Cardiac muscle cell (in vitro differentiated cells and primary cell): ENCODE measurements around the gene CREM. TPM values are rescaled to one million over a fixed set of nuclear protein-coding genes. Genes with fewer than 3 reads are reported as not detected.

Experiments used
- DNase-seq, 2 donors: peaks; one replicate each; pipeline versions ENCODE4 v3.0.0 to v3.0.0-alpha.2; 2010 to 2017; ENCODE audit warnings: low read depth in 1 of 2, low spot score in 1 of 2
- H3K27ac ChIP-seq: fragments of 200-600 bp; sonication (generic); 2 replicates; pipeline ENCODE4 v1.5.1; 2016
- H3K27me3 ChIP-seq: fragments of 200-600 bp; sonication (generic); 2 replicates; pipeline ENCODE4 v1.6.0; 2016; ENCODE audit warnings: control low read depth
- H3K36me3 ChIP-seq: fragments of 200-600 bp; sonication (generic); 2 replicates; pipeline ENCODE4 v1.5.1; 2016; ENCODE audit warnings: control low read depth
- H3K4me1 ChIP-seq: fragments of 200-600 bp; sonication (generic); 2 replicates; pipeline ENCODE4 v1.8.1; 2017; ENCODE audit warnings: low read depth, mild to moderate bottlenecking, mixed run types
- H3K4me3 ChIP-seq: fragments of 200-600 bp; sonication (generic); 2 replicates; pipeline ENCODE4 v1.5.1; 2016; ENCODE audit warnings: mild to moderate bottlenecking
- H3K9me3 ChIP-seq: fragments of 200-600 bp; sonication (generic); 2 replicates; pipeline ENCODE4 v1.5.1; 2017; ENCODE audit warnings: low read depth, mild to moderate bottlenecking, control low read depth
- CTCF ChIP-seq: IDR thresholded peaks from 2 replicates; pipeline ENCODE4 v1.5.1; 2012; ENCODE audit warnings: low read depth, mild to moderate bottlenecking, low read length
- polyA plus RNA-seq: library from polyadenylated mRNA; unstranded; fragments of >200 nt; fragmentation: Nextera tagmentation; extraction: Ambion mirVana; gene quantifications from 2 replicates; pipeline ENCODE4 v1.2.1, GENCODE V29; 2016
- total RNA-seq: library from RNA; depleted of rRNA; stranded (reverse); fragments of >200 nt; gene quantifications from 2 replicates; pipeline ENCODE4 v1.2.3, GENCODE V29; 2016

CREM gene
- total and polyA plus RNA-seq, 2 experiments from 2014 or later = 415 to 486 TPM

DNA sequence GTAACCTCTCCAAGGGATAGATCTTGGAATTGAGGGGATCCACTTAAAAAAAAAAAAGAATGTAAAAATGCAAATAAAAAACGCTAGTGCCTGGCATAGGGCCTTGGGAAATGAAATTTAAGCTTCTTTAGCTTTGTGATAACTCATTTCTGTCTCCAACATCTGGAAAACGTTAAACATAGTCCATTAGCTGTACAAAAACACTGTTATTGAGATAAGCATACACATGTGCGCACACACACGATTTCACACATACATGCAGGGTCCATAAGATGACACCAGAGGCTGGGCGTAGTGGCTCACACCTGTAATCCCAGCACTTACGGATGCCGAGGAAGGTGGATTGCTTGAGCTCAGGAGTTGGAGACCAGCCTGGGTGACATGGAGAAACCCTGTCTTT lies 22.8 kb upstream of the CREM start:
- H3K4me3 ChIP-seq = no peak overlapping the region
- no peaks in the 10 kb centered on the region for H3K27me3 ChIP-seq
- no peak for TF ChIP-seq CTCF
- H3K4me1 ChIP-seq = no peaks in the 10 kb centered on the region
- no peaks in the 10 kb centered on the region for H3K36me3 ChIP-seq
- H3K9me3 ChIP-seq = no peaks in the 10 kb centered on the region
- no peak for DNase-seq
- no peak overlapping the region for H3K27ac ChIP-seq

- no peak overlapping the region for H3K4me3 ChIP-seq
- TF ChIP-seq CTCF = no peak
- H3K27me3 ChIP-seq = no peaks in the 10 kb centered on the region
- H3K27ac ChIP-seq = no peak overlapping the region
- no peaks in the 10 kb centered on the region for H3K36me3 ChIP-seq
- no peaks in the 10 kb centered on the region for H3K4me1 ChIP-seq
- DNase-seq = no peak
- H3K9me3 ChIP-seq = no peaks in the 10 kb centered on the region
Observed at GRCh38 chr10:35112571-35112970, 14.1 kb upstream of the CREM start.

DNA sequence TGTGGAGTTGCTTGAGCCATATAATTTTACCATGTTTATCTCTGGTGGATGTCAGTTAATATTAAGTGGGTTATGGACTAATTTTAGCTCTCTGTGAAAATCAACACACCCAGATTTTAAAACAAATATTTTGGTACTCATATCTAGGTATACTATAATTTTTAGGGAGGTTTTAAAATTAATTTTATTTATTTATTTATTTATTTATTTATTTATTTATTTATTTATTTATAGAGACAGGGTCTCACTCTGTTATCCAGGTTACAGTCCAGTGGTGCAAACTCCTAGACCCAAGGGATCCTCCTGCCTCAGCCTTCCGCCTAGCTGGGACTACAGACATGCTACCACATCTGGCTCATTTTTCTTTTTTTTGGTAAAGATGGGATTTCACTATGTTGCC lies 7.3 kb upstream of the CREM start:
- H3K27ac ChIP-seq = no peak overlapping the region
- TF ChIP-seq CTCF = no peak

GRCh38 chr10:35124540-35124939 lies 2.1 kb upstream of the CREM start:
- no peak for TF ChIP-seq CTCF
- Histone ChIP-seq H3K4me1 (peaks cover 11% of the 10 kb centered on the region), H3K36me3 (no peaks in the 10 kb centered on the region), H3K27ac (peak overlapping the region; percentile 16), H3K27me3 (no peaks in the 10 kb centered on the region), H3K4me3 (no peak overlapping the region), H3K9me3 (no peaks in the 10 kb centered on the region)
- DNase-seq = no peak

More for the DNA sequence above, 7.3 kb upstream of the CREM start:
- H3K36me3 ChIP-seq = no peaks in the 10 kb centered on the region
- H3K27me3 ChIP-seq = no peaks in the 10 kb centered on the region
- H3K9me3 ChIP-seq = no peaks in the 10 kb centered on the region
- peaks cover 8% of the 10 kb centered on the region for H3K4me1 ChIP-seq
- no peak overlapping the region for H3K4me3 ChIP-seq
- no peak for DNase-seq

- Histone ChIP-seq H3K4me3 (peak overlapping the region; percentile 21), H3K9me3 (no peaks in the 10 kb centered on the region), H3K36me3 (no peaks in the 10 kb centered on the region), H3K27ac (peak overlapping the region; percentile 100), H3K27me3 (no peaks in the 10 kb centered on the region), H3K4me1 (peaks cover 25% of the 10 kb centered on the region)
- TF ChIP-seq CTCF = no peak
- no peak for DNase-seq
Observed at GRCh38 chr10:35126062-35126529, 550 bp upstream of the CREM start.
